ENCODE data around the gene SPNS2. TPM values are rescaled to one million over a fixed set of nuclear protein-coding genes. Genes with fewer than 3 reads are reported as not detected.

The SPNS2 gene
- total and polyA plus RNA-seq, 2 experiments from 2014 or later = 1.7 to 2.3 TPM

DNA sequence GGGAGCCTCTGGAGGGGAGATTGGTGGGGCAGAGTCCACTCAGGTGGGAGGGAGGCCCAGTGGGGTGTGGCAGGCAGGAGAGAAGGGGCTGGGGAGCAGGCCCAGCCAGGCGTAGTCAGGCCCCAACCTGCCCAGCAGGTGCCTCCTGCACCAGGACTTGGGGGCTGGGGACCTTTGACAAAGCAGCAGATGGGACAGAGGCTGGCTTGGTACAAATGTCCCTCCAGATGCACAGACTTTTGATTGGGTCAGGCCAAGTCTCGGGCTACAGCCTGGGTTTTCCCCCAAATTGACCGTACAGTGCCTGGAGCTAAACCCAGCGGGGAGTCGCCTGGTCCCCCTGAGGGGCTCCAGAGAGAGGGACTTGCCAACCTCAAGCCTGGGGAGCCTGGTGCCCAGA lies 61.3 kb downstream of the SPNS2 start:
- H3K9me3 Mint-ChIP-seq = no peaks in the 10 kb centered on the region
- H3K36me3 ChIP-seq (ENCODE audit: insufficient read depth) = no peaks in the 10 kb centered on the region
- peaks cover 8% of the 10 kb centered on the region for H3K27me3 Mint-ChIP-seq (ENCODE audit: insufficient read depth, low read depth, poor library complexity)
- DNase-seq (ENCODE audit: low spot score) (no peak), ATAC-seq (no peak)
- no peak for TF ChIP-seq REST (IDR thresholded peaks at IDR 0.05; ENCODE audit: unreplicated experiment)
- H3K27ac ChIP-seq (ENCODE audit: low read depth) = no peak overlapping the region
- H3K4me3 ChIP-seq = no peak overlapping the region
- H3K4me2 ChIP-seq = no peak overlapping the region
- H2AFZ ChIP-seq = peak overlapping the region; percentile 78; the same call in 1 of the 2 replicates
- no peaks in the 10 kb centered on the region for H3K27me3 ChIP-seq (ENCODE audit: insufficient read depth)
- peaks cover 6% of the 10 kb centered on the region for H3K79me2 ChIP-seq (replicated peaks; ENCODE audit: insufficient read depth)
- H3K27ac Mint-ChIP-seq = no peak overlapping the region
- no peaks in the 10 kb centered on the region for H3K9me2 ChIP-seq (ENCODE audit: insufficient read depth)
- peaks cover 2% of the 10 kb centered on the region; the same call in 1 of the 3 replicates for H3K36me3 Mint-ChIP-seq (ENCODE audit: low read depth)
- H3F3A ChIP-seq (replicated peaks; ENCODE audit: low read depth) = 0 out of 2 replicates have a peak, but pooled peaks cover 7% of the 10 kb centered on the region
- H3K4me3 Mint-ChIP-seq = no peak overlapping the region
- H3K4me1 Mint-ChIP-seq = peaks cover 23% of the 10 kb centered on the region
- H4K20me1 ChIP-seq (replicated peaks; ENCODE audit: insufficient read depth) = no peaks in the 10 kb centered on the region
- peaks cover 11% of the 10 kb centered on the region for H3K4me1 ChIP-seq (ENCODE audit: insufficient read depth)

DNA sequence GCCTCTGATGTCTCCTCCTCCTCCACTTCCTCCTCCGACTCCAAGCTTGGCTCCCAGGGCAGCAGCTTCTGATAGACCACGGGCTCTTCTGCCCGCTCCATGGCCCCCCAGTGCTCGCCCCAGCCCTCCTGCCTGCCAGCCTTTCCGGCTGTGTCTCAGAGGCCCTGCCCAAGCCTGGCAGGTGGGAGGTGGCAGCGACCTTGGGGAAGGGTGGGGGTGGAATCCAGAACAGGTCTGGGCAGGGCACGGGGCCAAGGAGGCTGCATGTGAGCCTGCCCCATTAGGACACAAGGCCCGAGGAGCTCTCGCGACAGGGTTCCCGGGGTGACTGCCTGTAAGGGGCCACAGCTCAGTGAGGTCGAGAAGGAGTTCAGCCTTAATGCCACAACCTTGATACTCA lies 61.7 kb downstream of the SPNS2 start, which contains the start of gene GGT6:
Gene GGT6 (minus strand): TSS at position 157 of the 400 bp plus-strand sequence. CDS start 56 bp downstream, at position 101.
- ATAC-seq = peak; percentile 13; the same call in 1 of the 3 replicates
- H3K36me3 Mint-ChIP-seq (ENCODE audit: low read depth) = no peaks in the 10 kb centered on the region
- no peak within 1 kb of the TSS for H3K27ac ChIP-seq (ENCODE audit: low read depth)
- peaks cover 23% of the 10 kb centered on the region for H3K4me1 Mint-ChIP-seq
- H3K27me3 Mint-ChIP-seq (ENCODE audit: insufficient read depth, low read depth, poor library complexity) = peaks cover 8% of the 10 kb centered on the region
- H3K4me3 ChIP-seq = no peak within 1 kb of the TSS
- no peaks in the 10 kb centered on the region for H4K20me1 ChIP-seq (replicated peaks; ENCODE audit: insufficient read depth)
- H3K9me2 ChIP-seq (ENCODE audit: insufficient read depth) = no peaks in the 10 kb centered on the region
- no peaks in the 10 kb centered on the region for H3K36me3 ChIP-seq (ENCODE audit: insufficient read depth)
- 0 out of 2 replicates have a peak, but pooled peaks cover 4% of the 10 kb centered on the region for H3K79me2 ChIP-seq (replicated peaks; ENCODE audit: insufficient read depth)
- no peak within 1 kb of the TSS for H3K4me2 ChIP-seq
- no peak within 1 kb of the TSS; the same call in 2 of the 3 replicates for H3K4me3 Mint-ChIP-seq
- DNase-seq (ENCODE audit: low spot score) = no peak
- no peaks in the 10 kb centered on the region for H3K27me3 ChIP-seq (ENCODE audit: insufficient read depth)
- peak within 1 kb of the TSS; percentile 78 for H2AFZ ChIP-seq
- peaks cover 11% of the 10 kb centered on the region for H3K4me1 ChIP-seq (ENCODE audit: insufficient read depth)
- TF ChIP-seq ZNF114 (CRISPR knock-in tag; IDR thresholded peaks at IDR 0.05) (no peak), ZNF462 (CRISPR knock-in tag; IDR thresholded peaks at IDR 0.05) (no peak), REST (IDR thresholded peaks at IDR 0.05; ENCODE audit: unreplicated experiment) (no peak), POLR2AphosphoS5 (IDR thresholded peaks at IDR 0.05; ENCODE audit: low read depth) (no peak), CREB1 (CRISPR knock-in tag; IDR thresholded peaks at IDR 0.05; ENCODE audit: low read depth) (no peak), JUNB (IDR thresholded peaks at IDR 0.05; ENCODE audit: unreplicated experiment) (no peak), EZH2phosphoT487 (IDR thresholded peaks at IDR 0.05; ENCODE audit: unreplicated experiment) (no peak)
- no peak within 1 kb of the TSS for H3K27ac Mint-ChIP-seq
- H3F3A ChIP-seq (replicated peaks; ENCODE audit: low read depth) = 0 out of 2 replicates have a peak, but pooled peaks cover 7% of the 10 kb centered on the region
- no peaks in the 10 kb centered on the region for H3K9me3 Mint-ChIP-seq

All from GM23338 (cell line).